Stimulated activated CD4-positive, alpha-beta T cell treated with anti-CD3 and anti-CD28 coated beads, Interleukin-12 subunit alpha, Interleukin-12 subunit beta, amount 100 ng/mL, for 24 hours (primary cell): ENCODE data around the gene FASTK.
A peak's percentile ranks its signal among the peaks of the same experiment; 100 is the strongest.
"Not testable (repeated sequence)": the region's sequence is repeated elsewhere in the genome, so short reads cannot be mapped to it uniquely, and the experiment has no call there.

ENCODE experiments used
- DNase-seq, 2 experiments: peaks; one replicate each; pipeline ENCODE4 v3.0.0-alpha.2; 2020; ENCODE audit warnings: low read depth in 2 of 2

The FASTK gene

DNA sequence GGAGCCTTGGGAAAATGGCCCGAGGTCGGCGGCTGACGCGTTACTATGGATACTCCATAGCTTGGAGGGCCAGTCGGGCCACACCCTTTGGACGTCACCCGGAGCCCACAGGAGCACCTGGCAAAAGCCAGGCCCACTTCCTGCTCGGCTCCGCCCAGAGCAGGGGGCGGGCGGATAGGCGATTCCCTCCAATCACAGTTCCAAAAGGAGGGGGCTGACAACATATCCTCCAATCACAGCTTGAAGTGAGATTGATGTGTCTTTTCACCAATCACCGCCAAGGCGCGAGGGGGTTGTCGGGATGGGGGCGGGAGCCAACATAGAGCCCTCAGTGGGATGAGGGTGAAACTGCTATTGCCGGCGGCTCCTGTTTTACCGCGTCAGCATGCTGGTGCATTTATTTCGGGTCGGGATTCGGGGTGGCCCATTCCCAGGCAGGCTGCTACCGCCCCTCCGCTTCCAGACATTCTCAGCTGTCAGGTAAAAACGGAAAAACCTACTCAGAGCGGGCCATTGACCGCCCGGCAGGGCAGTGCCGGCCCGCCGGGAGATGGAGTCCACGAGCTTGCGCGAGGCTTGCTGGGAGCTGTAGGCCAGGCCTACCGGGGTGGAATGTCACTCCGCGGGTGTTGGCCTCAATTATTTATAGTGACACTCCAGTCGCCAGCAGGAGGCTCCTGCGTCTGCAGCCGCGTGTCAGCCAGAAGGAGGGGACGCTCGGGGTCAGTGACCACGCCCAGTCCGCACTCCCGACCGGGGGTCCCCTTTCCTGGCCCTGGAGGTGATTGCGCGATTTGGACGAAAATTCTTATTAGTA is 52.3 kb downstream of the FASTK start, which contains the start of gene ABCB8:
Gene ABCB8 (plus strand): TSS at position 320 of the 817 bp plus-strand sequence. CDS start 66 bp downstream, at position 386.
- peak; percentile 95 to 98 for DNase-seq

- DNase-seq, result not testable (repeated sequence)
Observed at GRCh38 chr7:151027728-151028130, 52.9 kb downstream of the FASTK start.

DNA sequence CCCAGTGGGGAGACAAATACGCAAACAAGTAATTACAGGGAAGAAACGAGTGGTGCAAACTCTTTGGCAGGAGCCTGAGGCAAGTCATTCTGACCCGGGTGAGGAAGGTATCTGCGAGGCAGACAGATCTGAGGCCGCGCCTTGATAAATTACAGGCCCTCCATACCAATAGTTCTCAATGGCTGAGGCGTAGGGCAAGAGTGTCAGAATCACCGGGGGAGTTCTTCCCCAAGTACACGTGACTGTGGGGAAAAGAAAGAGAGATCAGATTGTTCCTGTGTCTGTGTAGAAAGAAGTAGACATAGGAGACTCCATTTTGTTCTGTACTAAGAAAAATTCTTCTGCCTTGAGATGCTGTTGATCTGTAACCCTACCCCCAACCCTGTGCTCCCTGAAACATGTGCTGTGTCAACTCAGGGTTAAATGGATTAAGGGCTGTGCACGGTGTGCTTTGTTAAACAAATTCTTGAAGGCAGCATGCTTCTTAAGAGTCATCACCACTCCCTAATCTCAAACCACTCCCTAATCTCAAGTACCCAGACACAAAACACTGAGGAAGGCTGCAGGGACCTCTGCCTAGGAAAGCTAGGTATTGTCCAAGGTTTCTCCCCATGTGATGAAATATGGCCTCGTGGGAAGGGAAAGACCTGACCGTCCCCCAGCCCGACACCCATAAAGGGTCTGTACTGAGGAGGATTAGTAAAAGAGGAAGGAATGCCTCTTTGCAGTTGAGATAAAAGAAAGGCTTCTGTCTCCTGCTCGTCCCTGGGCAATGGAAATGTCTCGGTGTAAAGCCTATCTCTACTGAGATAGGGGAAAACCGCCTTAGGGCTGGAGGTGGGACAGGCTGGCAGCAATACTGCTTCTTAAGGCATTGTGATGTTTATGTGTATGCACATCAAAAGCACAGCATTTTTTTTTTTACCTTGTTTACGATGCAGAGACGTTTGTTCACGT is 53.6 kb downstream of the FASTK start:
- not testable (repeated sequence) for DNase-seq
